ENCODE data around the gene OR6J1. TPM values are rescaled to one million over a fixed set of nuclear protein-coding genes. Genes with fewer than 3 reads are reported as not detected.

Gene OR6J1
- total RNA-seq, 3 donors from 2014 or later: not detected

DNA sequence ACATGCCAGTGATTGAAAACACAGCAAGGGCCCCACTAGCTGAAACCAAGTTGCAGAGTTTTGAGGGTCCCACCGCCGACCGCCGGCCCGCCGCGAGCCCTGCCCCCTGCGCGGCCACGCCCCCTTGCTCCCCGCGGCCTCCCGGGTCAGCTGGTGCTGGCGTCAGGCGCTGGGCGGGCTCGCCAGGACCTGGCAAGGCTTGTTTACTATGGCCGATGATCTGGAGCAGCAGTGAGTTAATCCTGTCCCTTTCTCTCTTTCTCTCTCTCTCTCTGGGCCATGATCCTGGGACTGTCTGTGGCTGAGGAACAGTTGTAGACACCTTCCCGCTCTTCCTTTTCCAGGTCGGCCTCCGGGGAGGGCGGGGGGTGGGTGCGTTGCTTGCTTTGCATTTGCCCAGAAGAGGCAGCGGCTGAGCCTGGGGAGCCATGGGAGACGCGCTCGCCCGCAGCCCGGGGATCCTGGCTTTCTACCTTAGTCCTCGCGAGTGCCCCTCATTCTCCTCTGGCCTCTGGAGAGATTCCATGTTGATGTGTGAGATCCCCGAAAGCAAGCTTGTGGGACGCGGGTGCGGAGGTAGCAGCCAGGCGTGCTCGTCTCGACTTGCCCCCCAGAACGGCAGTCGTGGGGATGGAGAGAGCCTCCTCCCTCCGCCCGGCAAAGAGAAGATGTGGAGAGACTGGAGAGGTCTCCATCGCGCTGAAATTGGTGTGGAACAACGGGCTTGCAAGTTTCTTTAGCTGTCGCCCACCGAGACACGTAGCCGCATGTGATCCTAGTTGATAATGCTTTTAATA, 45.9 kb downstream of the OR6J1 start, which contains the start of gene ABHD4:
Gene ABHD4, plus strand, starts transcription at position 202 of the 797 bp plus-strand sequence. Its CDS starts 7 bp downstream, at position 209.
- Histone ChIP-seq H3K36me3 (peaks cover 6% of the 10 kb centered on the region), H3K4me3 (peak within 1 kb of the TSS; percentile 67 to 86 (median 78)), H3K4me1 (peaks cover 0 to 13% of the 10 kb centered on the region in 2 donors), H3K27me3 (no peaks in the 10 kb centered on the region), H3K27ac (peak within 1 kb of the TSS; percentile 91 to 95), H3K9me3 (no peaks in the 10 kb centered on the region)
- intact Hi-C loops (cut with DNase I; ENCODE audit: low total_unique reads): no loop called here
- DNase-seq (ENCODE audit: low spot score in 2 of 2): peak; percentile 79 to 87
- TF ChIP-seq POLR2A (IDR thresholded peaks at IDR 0.05) (peak; percentile 80), POLR2AphosphoS5 (IDR thresholded peaks at IDR 0.05) (peak; percentile 47 to 88 (median 52))
- TF ChIP-seq, protein P1, sequence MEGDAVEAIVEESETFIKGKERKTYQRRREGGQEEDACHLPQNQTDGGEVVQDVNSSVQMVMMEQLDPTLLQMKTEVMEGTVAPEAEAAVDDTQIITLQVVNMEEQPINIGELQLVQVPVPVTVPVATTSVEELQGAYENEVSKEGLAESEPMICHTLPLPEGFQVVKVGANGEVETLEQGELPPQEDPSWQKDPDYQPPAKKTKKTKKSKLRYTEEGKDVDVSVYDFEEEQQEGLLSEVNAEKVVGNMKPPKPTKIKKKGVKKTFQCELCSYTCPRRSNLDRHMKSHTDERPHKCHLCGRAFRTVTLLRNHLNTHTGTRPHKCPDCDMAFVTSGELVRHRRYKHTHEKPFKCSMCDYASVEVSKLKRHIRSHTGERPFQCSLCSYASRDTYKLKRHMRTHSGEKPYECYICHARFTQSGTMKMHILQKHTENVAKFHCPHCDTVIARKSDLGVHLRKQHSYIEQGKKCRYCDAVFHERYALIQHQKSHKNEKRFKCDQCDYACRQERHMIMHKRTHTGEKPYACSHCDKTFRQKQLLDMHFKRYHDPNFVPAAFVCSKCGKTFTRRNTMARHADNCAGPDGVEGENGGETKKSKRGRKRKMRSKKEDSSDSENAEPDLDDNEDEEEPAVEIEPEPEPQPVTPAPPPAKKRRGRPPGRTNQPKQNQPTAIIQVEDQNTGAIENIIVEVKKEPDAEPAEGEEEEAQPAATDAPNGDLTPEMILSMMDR (IDR thresholded peaks at IDR 0.05): no peak

DNA sequence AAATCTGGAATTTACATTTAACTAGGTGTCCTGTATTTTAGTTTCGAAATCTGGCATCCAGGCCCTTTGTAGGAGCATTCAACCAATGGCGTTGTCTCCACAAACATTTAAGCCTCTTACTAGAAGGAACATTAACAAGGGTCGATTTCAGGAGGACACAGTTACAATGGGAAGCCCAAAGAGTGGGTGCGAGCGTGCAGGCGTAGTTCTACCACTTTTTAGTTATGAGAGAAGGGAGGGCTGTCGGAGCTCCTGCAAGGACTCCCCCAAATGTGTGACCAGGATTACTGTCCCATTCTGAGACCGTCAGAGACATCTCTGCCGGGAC, 46.4 kb downstream of the OR6J1 start:
- intact Hi-C loops (cut with DNase I; ENCODE audit: low total_unique reads): no loop called here

GRCh38 chr14:22597265-22597664, 46.9 kb downstream of the OR6J1 start:
- H3K27me3 ChIP-seq: no peaks in the 10 kb centered on the region
- no peak for TF ChIP-seq POLR2A (IDR thresholded peaks at IDR 0.05)
- TF ChIP-seq POLR2AphosphoS5 (IDR thresholded peaks at IDR 0.05): no peak
- TF ChIP-seq, protein P1 (IDR thresholded peaks at IDR 0.05): no peak
- peak overlapping the region in 1 of 3 donors; percentile 67 for H3K4me3 ChIP-seq
- no peaks in the 10 kb centered on the region for H3K36me3 ChIP-seq
- H3K9me3 ChIP-seq: no peaks in the 10 kb centered on the region
- H3K27ac ChIP-seq: no peak overlapping the region
- intact Hi-C loops (cut with DNase I; ENCODE audit: low total_unique reads): no loop called here
- H3K4me1 ChIP-seq: peaks cover 0 to 13% of the 10 kb centered on the region in 2 donors
- no peak for DNase-seq (ENCODE audit: low spot score in 2 of 2)

More for the DNA sequence above, 46.4 kb downstream of the OR6J1 start:
- H3K27ac ChIP-seq: peak overlapping the region; percentile 91 to 95
- no peak for TF ChIP-seq POLR2A (IDR thresholded peaks at IDR 0.05)
- TF ChIP-seq POLR2AphosphoS5 (IDR thresholded peaks at IDR 0.05): no peak
- TF ChIP-seq, protein P1 (IDR thresholded peaks at IDR 0.05): no peak
- peak overlapping the region; percentile 67 to 86 (median 78) for H3K4me3 ChIP-seq
- no peak for DNase-seq (ENCODE audit: low spot score in 2 of 2)
- peaks cover 0 to 13% of the 10 kb centered on the region in 2 donors for H3K4me1 ChIP-seq
- no peaks in the 10 kb centered on the region for H3K9me3 ChIP-seq
- no peaks in the 10 kb centered on the region for H3K36me3 ChIP-seq
- H3K27me3 ChIP-seq: no peaks in the 10 kb centered on the region

DNA sequence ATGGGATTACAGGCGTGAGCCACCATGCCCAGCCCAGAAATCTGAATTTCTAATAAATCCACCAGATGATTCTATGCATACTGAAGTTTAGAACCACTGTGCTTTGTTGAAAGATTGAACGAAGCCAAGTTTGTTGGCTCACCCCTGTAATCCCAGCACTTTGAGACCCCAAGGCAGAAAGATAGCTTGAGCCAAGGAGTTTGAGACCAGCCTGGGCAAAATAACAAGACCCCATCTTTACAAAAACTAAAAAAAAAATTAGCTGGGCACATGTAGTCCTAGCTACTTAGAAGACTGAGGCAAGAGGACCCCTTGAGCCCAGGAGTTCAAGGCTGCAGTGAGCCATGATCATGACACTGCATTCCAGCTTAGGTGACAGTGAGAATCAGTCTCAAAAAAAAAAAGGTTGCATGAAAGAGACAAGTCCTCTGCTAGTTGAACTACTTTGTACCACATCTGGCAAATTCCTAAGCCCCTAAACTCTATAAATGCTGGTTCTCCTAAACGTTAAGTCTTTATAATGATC, 47.7 kb downstream of the OR6J1 start:
- no peak for DNase-seq (ENCODE audit: low spot score in 2 of 2)
- TF ChIP-seq, protein P1 (IDR thresholded peaks at IDR 0.05): no peak
- TF ChIP-seq POLR2AphosphoS5 (IDR thresholded peaks at IDR 0.05) (no peak), POLR2A (IDR thresholded peaks at IDR 0.05) (no peak)
- H3K9me3 ChIP-seq: no peaks in the 10 kb centered on the region
- H3K27ac ChIP-seq: no peak overlapping the region
- no peaks in the 10 kb centered on the region for H3K27me3 ChIP-seq
- H3K4me1 ChIP-seq: peaks cover 0 to 13% of the 10 kb centered on the region in 2 donors
- H3K36me3 ChIP-seq: no peaks in the 10 kb centered on the region
- intact Hi-C loops (cut with DNase I; ENCODE audit: low total_unique reads): no loop called here
- H3K4me3 ChIP-seq: no peak overlapping the region

DNA sequence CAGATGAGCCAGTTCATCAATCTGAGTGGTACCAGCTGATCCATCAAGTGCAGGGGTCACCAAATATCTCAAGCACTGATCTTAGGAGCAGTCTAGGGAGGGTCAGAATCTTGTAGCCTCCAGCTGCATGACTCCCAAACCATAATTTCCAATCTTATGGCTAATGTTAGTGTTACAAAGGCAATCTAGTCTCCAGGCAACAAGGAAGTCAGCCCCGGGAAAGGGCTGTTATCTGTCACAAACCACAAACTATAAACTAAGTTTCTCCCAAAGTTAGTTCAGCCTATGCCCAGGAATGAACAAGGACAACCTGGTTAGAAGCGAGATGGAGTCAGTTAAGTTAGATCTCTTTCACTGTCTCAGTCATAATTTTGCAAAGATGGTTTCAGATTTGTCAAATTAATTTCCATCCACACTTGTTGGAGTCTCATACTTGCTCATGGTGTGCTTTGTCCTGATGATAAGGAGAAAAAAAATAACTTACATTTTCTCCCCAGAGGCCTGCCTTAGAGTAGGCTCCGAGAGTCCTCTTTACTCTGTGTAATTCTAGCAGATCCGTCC, 49.9 kb downstream of the OR6J1 start:
- no peaks in the 10 kb centered on the region for H3K36me3 ChIP-seq
- H3K27ac ChIP-seq: no peak overlapping the region
- H3K9me3 ChIP-seq: no peaks in the 10 kb centered on the region
- peaks cover 0 to 2% of the 10 kb centered on the region in 2 donors for H3K4me1 ChIP-seq
- H3K27me3 ChIP-seq: no peaks in the 10 kb centered on the region
- no peak overlapping the region for H3K4me3 ChIP-seq
- intact Hi-C loops (cut with DNase I; ENCODE audit: low total_unique reads): no loop called here
- TF ChIP-seq POLR2A (IDR thresholded peaks at IDR 0.05): no peak
- TF ChIP-seq, protein P1 (IDR thresholded peaks at IDR 0.05): no peak
- no peak for TF ChIP-seq POLR2AphosphoS5 (IDR thresholded peaks at IDR 0.05)
- DNase-seq (ENCODE audit: low spot score in 2 of 2): no peak
